Hepatocyte (in vitro differentiated cells): ENCODE measurements around the gene RFX4. TPM values are rescaled to one million over a fixed set of nuclear protein-coding genes. Genes with fewer than 3 reads are reported as not detected.

Source experiments
- DNase-seq: peaks from one replicate; pipeline ENCODE4 v3.0.0-alpha.2; 2016; ENCODE audit warnings: low spot score
- H2AFZ ChIP-seq: fragments of 200-600 bp; sonication (generic); 2 replicates; pipeline ENCODE4 v1.6.0; 2016; ENCODE audit warnings: antibody characterized with exemption, mild to moderate bottlenecking
- H3K27ac ChIP-seq: fragments of 200-600 bp; sonication (generic); 2 replicates; pipeline ENCODE4 v1.5.1; 2016; ENCODE audit warnings: mild to moderate bottlenecking
- H3K27me3 ChIP-seq: fragments of 200-600 bp; sonication (generic); 2 replicates; pipeline ENCODE4 v1.6.1; 2016
- H3K36me3 ChIP-seq: fragments of 200-600 bp; sonication (generic); replicated peaks from 2 replicates; pipeline ENCODE4 v1.5.1; 2016; ENCODE audit warnings: low read depth; ENCODE audit not compliant: insufficient read depth
- H3K4me1 ChIP-seq: fragments of 200-600 bp; sonication (generic); 2 replicates; pipeline ENCODE4 v1.5.1; 2016; ENCODE audit warnings: mild to moderate bottlenecking, moderate library complexity; ENCODE audit not compliant: insufficient read depth
- H3K4me2 ChIP-seq: fragments of 200-600 bp; sonication (generic); 2 replicates; pipeline ENCODE4 v1.6.0; 2016
- H3K4me3 ChIP-seq: fragments of 200-600 bp; sonication (generic); 2 replicates; pipeline ENCODE4 v1.5.1; 2016; ENCODE audit warnings: mild to moderate bottlenecking
- H3K79me2 ChIP-seq: fragments of 200-600 bp; sonication (generic); 2 replicates; pipeline ENCODE4 v1.6.0; 2017; ENCODE audit warnings: mild to moderate bottlenecking
- H3K9me2 ChIP-seq: fragments of 200-600 bp; sonication (generic); replicated peaks from 2 replicates; pipeline ENCODE4 v1.6.0; 2017; ENCODE audit warnings: mild to moderate bottlenecking; ENCODE audit not compliant: insufficient read depth
- H3K9me3 ChIP-seq: fragments of 200-600 bp; sonication (generic); 2 replicates; pipeline ENCODE4 v1.5.1; 2016; ENCODE audit warnings: low read depth, mild to moderate bottlenecking
- H4K20me1 ChIP-seq: fragments of 200-600 bp; sonication (generic); 2 replicates; pipeline ENCODE4 v1.6.0; 2016; ENCODE audit warnings: mild to moderate bottlenecking; ENCODE audit not compliant: insufficient read depth, poor library complexity, severe bottlenecking
- EZH2 ChIP-seq: fragments of 200-600 bp; sonication (generic); IDR thresholded peaks from 2 replicates; pipeline ENCODE4 v1.6.1; 2016; ENCODE audit warnings: antibody characterized with exemption, mild to moderate bottlenecking, borderline replicate concordance
- EZH2phosphoT487 ChIP-seq: fragments of 200-600 bp; sonication (generic); IDR thresholded peaks from one replicate; pipeline ENCODE4 v1.6.1; 2018; ENCODE audit warnings: antibody characterized with exemption, mild to moderate bottlenecking, low read depth, moderate library complexity; ENCODE audit not compliant: unreplicated experiment, severe bottlenecking
- WGBS: methylation state at CpG from one replicate; pipeline ENCODE4 v1.1.6; 2016; ENCODE audit warnings: low lambda C conversion rate; ENCODE audit errors: missing lambda C conversion rate; 5-methylcytosine and 5-hydroxymethylcytosine counted together
- polyA plus RNA-seq: library from polyadenylated mRNA; unstranded; fragments of >200 nt; fragmentation: Nextera tagmentation; extraction: Ambion mirVana; gene quantifications from 2 replicates; pipeline ENCODE4 v1.2.1, GENCODE V29; 2016
- total RNA-seq: library from RNA; depleted of rRNA; stranded (reverse); fragments of >200 nt; gene quantifications from 2 replicates; pipeline ENCODE4 v1.2.3, GENCODE V29; 2014
- TF ChIP-seq, protein P1 (sequence below): fragments of 200-600 bp; sonication (generic); IDR thresholded peaks from 2 replicates; pipeline ENCODE4 v1.5.1; 2016; ENCODE audit warnings: antibody characterized with exemption, mild to moderate bottlenecking; ENCODE audit not compliant: poor library complexity

The RFX4 gene
- total and polyA plus RNA-seq, 2 experiments from 2014 or later = not detected

GRCh38 chr12:106740818-106741217, 158.0 kb downstream of the RFX4 start:
- Histone ChIP-seq H3K9me3 (no peaks in the 10 kb centered on the region), H3K4me1 (no peaks in the 10 kb centered on the region), H3K4me2 (no peak overlapping the region), H3K79me2 (no peaks in the 10 kb centered on the region), H4K20me1 (no peaks in the 10 kb centered on the region), H3K4me3 (no peak overlapping the region), H3K27me3 (no peaks in the 10 kb centered on the region), H2AFZ (no peak overlapping the region), H3K36me3 (no peaks in the 10 kb centered on the region), H3K9me2 (no peaks in the 10 kb centered on the region), H3K27ac (peak overlapping the region; percentile 79)
- DNase-seq = no peak
- 82% methylated on average over 5 of the region's 5 CpGs for WGBS
- TF ChIP-seq EZH2 (no peak), EZH2phosphoT487 (no peak)
- TF ChIP-seq, protein P1, sequence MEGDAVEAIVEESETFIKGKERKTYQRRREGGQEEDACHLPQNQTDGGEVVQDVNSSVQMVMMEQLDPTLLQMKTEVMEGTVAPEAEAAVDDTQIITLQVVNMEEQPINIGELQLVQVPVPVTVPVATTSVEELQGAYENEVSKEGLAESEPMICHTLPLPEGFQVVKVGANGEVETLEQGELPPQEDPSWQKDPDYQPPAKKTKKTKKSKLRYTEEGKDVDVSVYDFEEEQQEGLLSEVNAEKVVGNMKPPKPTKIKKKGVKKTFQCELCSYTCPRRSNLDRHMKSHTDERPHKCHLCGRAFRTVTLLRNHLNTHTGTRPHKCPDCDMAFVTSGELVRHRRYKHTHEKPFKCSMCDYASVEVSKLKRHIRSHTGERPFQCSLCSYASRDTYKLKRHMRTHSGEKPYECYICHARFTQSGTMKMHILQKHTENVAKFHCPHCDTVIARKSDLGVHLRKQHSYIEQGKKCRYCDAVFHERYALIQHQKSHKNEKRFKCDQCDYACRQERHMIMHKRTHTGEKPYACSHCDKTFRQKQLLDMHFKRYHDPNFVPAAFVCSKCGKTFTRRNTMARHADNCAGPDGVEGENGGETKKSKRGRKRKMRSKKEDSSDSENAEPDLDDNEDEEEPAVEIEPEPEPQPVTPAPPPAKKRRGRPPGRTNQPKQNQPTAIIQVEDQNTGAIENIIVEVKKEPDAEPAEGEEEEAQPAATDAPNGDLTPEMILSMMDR = no peak

- no peak for DNase-seq
- H3K4me3 ChIP-seq = no peak overlapping the region
- H3K9me3 ChIP-seq = no peaks in the 10 kb centered on the region
- WGBS = 91% methylated on average over 2 of the region's 2 CpGs
- H3K79me2 ChIP-seq = no peaks in the 10 kb centered on the region
- no peaks in the 10 kb centered on the region for H4K20me1 ChIP-seq
- no peak overlapping the region for H3K27ac ChIP-seq
- H3K9me2 ChIP-seq = no peaks in the 10 kb centered on the region
- TF ChIP-seq EZH2phosphoT487 = no peak
- no peak for TF ChIP-seq EZH2
- no peak overlapping the region for H3K4me2 ChIP-seq
- no peaks in the 10 kb centered on the region for H3K36me3 ChIP-seq
- no peaks in the 10 kb centered on the region for H3K27me3 ChIP-seq
- H3K4me1 ChIP-seq = no peaks in the 10 kb centered on the region
- H2AFZ ChIP-seq = no peak overlapping the region
These were observed 158.4 kb downstream of the RFX4 start for GRCh38 chr12:106741247-106741646.

DNA sequence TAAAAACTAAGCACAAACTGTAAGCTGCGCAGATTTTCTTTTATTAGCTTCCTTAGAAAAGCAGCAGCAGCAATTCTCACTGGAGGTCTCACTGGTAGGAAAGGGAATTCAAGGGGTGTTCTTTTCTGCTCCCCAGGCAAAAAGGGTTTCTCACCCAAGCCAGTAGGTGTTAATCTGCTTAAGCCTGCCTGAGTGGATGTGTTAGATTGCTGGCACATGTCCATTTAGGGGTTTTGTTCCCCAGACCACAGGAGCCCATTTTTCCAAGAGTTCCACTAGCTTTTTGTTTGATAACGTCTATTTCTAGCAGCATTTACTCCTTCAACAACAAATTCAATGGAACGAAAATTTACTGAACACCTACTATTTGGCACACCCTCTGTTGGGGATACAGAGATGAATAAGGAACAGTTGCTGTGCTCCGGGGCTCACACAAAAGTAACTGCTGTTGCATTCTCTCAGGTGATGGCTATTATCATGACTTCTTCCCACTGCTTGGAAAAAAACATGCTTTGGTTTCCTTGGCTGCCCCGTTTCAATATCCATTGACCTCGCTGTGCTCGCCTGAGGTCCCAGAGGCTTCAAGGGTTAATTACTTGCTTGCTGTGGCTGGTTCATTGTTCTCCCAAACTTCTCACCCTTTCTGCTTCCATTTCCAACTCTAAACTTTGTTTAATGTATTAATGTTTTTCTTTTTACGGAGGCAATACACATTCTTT, 160.6 kb downstream of the RFX4 start:
- Histone ChIP-seq H3K36me3 (no peaks in the 10 kb centered on the region), H3K4me3 (no peak overlapping the region), H3K27ac (no peak overlapping the region), H3K27me3 (no peaks in the 10 kb centered on the region), H3K9me2 (no peaks in the 10 kb centered on the region), H3K4me2 (no peak overlapping the region), H4K20me1 (no peaks in the 10 kb centered on the region), H3K4me1 (no peaks in the 10 kb centered on the region), H3K9me3 (no peaks in the 10 kb centered on the region), H3K79me2 (no peaks in the 10 kb centered on the region), H2AFZ (no peak overlapping the region)
- no peak for TF ChIP-seq EZH2
- no peak for TF ChIP-seq EZH2phosphoT487
- TF ChIP-seq, protein P1 = no peak
- DNase-seq = no peak
- 61% methylated on average over 8 of the region's 8 CpGs for WGBS

DNA sequence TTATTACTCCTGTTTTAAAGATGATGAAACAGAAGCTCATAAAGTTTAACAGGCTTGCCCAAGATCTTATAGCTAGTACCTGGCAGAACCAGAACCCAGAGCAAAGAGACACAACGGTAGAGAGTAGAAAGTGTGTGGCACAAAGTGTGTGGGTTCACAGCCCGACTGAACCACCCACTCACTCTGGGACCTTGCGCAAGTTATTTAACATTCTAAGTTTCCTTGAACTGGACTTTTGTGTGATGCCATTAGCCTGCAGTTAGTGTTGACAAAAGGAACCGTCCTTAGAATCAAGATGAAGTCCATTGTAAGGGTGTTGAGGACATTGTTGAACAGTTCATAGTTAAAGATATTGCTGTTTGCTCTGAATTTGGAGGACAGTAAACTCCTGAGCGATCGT, 161.8 kb downstream of the RFX4 start:
- TF ChIP-seq, protein P1 = no peak
- no peak for TF ChIP-seq EZH2phosphoT487
- no peak for TF ChIP-seq EZH2
- Histone ChIP-seq H3K27me3 (no peaks in the 10 kb centered on the region), H3K4me3 (no peak overlapping the region), H2AFZ (no peak overlapping the region), H3K36me3 (no peaks in the 10 kb centered on the region), H3K9me3 (no peaks in the 10 kb centered on the region), H3K79me2 (no peaks in the 10 kb centered on the region), H3K27ac (no peak overlapping the region), H3K9me2 (no peaks in the 10 kb centered on the region), H3K4me2 (no peak overlapping the region), H3K4me1 (no peaks in the 10 kb centered on the region), H4K20me1 (no peaks in the 10 kb centered on the region)
- DNase-seq = no peak
- WGBS = 73% methylated on average over 6 of the region's 6 CpGs
